ENCODE results near the gene VPS9D1.

The VPS9D1 gene

GRCh38 chr16:89723279-89724250 lies 2.9 kb upstream of the VPS9D1 start:
- H3K4me3 ChIP-seq (ENCODE audit: low read length) = peak overlapping the region; percentile 75; the same call in 1 of the 2 replicates
- TF ChIP-seq ZNF274 (IDR thresholded peaks at IDR 0.05; ENCODE audit: low read depth, low read length) = no peak

GRCh38 chr16:89722392-89723278 lies 1.9 kb upstream of the VPS9D1 start:
- peak overlapping the region; percentile 75 for H3K4me3 ChIP-seq (ENCODE audit: low read length)
- no peak for TF ChIP-seq ZNF274 (IDR thresholded peaks at IDR 0.05; ENCODE audit: low read depth, low read length)

GRCh38 chr16:89721546-89722391 lies 1.1 kb upstream of the VPS9D1 start:
- TF ChIP-seq ZNF274 (IDR thresholded peaks at IDR 0.05; ENCODE audit: low read depth, low read length) = no peak
- peak overlapping the region; percentile 75 for H3K4me3 ChIP-seq (ENCODE audit: low read length)

- peak overlapping the region; percentile 75 for H3K4me3 ChIP-seq (ENCODE audit: low read length)
- TF ChIP-seq ZNF274 (IDR thresholded peaks at IDR 0.05; ENCODE audit: low read depth, low read length) = no peak
Measured at GRCh38 chr16:89720551-89720812, 216 bp downstream of the VPS9D1 start.

- no peak for TF ChIP-seq ZNF274 (IDR thresholded peaks at IDR 0.05; ENCODE audit: low read depth, low read length)
- H3K4me3 ChIP-seq (ENCODE audit: low read length) = no peak overlapping the region
Measured at GRCh38 chr16:89717688-89718505, 2.8 kb downstream of the VPS9D1 start.

- no peak for TF ChIP-seq ZNF274 (IDR thresholded peaks at IDR 0.05; ENCODE audit: low read depth, low read length)
- H3K4me3 ChIP-seq (ENCODE audit: low read length) = no peak overlapping the region
Measured at GRCh38 chr16:89716916-89717687, 3.6 kb downstream of the VPS9D1 start.

- no peak overlapping the region for H3K4me3 ChIP-seq (ENCODE audit: low read length)
- no peak for TF ChIP-seq ZNF274 (IDR thresholded peaks at IDR 0.05; ENCODE audit: low read depth, low read length)
Measured at GRCh38 chr16:89716493-89716892, 4.2 kb downstream of the VPS9D1 start.

- no peak for TF ChIP-seq ZNF274 (IDR thresholded peaks at IDR 0.05; ENCODE audit: low read depth, low read length)
- peak overlapping the region; percentile 83; the same call in 1 of the 2 replicates for H3K4me3 ChIP-seq (ENCODE audit: low read length)
Measured at GRCh38 chr16:89712274-89712781, 8.4 kb downstream of the VPS9D1 start.

GRCh38 chr16:89711601-89712273 lies 9.0 kb downstream of the VPS9D1 start:
- TF ChIP-seq ZNF274 (IDR thresholded peaks at IDR 0.05; ENCODE audit: low read depth, low read length) = no peak
- peak overlapping the region; percentile 83; the same call in 1 of the 2 replicates for H3K4me3 ChIP-seq (ENCODE audit: low read length)

- no peak for TF ChIP-seq ZNF274 (IDR thresholded peaks at IDR 0.05; ENCODE audit: low read depth, low read length)
- no peak overlapping the region for H3K4me3 ChIP-seq (ENCODE audit: low read length)
Measured at GRCh38 chr16:89710709-89711564, 9.8 kb downstream of the VPS9D1 start.

All from GM08714 (cell line).